H1 (cell line): ENCODE results near the gene PCP4.

ENCODE experiments used
- CTCF ChIP-seq, 3 experiments: IDR thresholded peaks; 1 replicate in 2 of 3; 2 replicates in 1 of 3; pipeline versions ENCODE4 v1.5.1 to v1.6.1; 2011; ENCODE audit warnings: low read length in 3 of 3, mild to moderate bottlenecking in 3 of 3, inconsistent platforms in 2 of 3, low read depth in 1 of 3, moderate library complexity in 1 of 3; ENCODE audit not compliant: insufficient read depth in 1 of 3; ENCODE audit errors: control extremely low read depth in 1 of 3
- EP300 ChIP-seq, 2 experiments: IDR thresholded peaks; 1 replicate in 1 of 2; 2 replicates in 1 of 2; pipeline ENCODE4 v1.6.1; 2011 to 2012; ENCODE audit warnings: low read depth in 2 of 2, low read length in 2 of 2, mild to moderate bottlenecking in 2 of 2, borderline replicate concordance in 1 of 2, inconsistent platforms in 1 of 2, moderate library complexity in 1 of 2
- TF ChIP-seq, protein P1 (sequence below): IDR thresholded peaks from 2 replicates; pipeline ENCODE4 v1.6.1; 2011; ENCODE audit warnings: low read depth, mild to moderate bottlenecking, low read length; ENCODE audit not compliant: insufficient read depth

GRCh38 chr21:39932335-39932734 lies 65.1 kb downstream of the PCP4 start:
- TF ChIP-seq, protein P1, sequence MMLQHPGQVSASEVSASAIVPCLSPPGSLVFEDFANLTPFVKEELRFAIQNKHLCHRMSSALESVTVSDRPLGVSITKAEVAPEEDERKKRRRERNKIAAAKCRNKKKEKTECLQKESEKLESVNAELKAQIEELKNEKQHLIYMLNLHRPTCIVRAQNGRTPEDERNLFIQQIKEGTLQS: no peak
- TF ChIP-seq EP300 (IDR thresholded peaks at IDR 0.05; ENCODE audit: borderline replicate concordance in 1 of 2, low read depth in 2 of 2, low read length in 2 of 2) (no peak), CTCF (IDR thresholded peaks at IDR 0.05; ENCODE audit: control extremely low read depth in 1 of 3, insufficient read depth in 1 of 3, low read depth in 1 of 3, low read length in 3 of 3) (no peak)
